ENCODE results near the gene CTNNA2.
"Not testable (repeated sequence)": the region's sequence is repeated elsewhere in the genome, so short reads cannot be mapped to it uniquely, and the experiment has no call there.

CTNNA2 gene

DNA sequence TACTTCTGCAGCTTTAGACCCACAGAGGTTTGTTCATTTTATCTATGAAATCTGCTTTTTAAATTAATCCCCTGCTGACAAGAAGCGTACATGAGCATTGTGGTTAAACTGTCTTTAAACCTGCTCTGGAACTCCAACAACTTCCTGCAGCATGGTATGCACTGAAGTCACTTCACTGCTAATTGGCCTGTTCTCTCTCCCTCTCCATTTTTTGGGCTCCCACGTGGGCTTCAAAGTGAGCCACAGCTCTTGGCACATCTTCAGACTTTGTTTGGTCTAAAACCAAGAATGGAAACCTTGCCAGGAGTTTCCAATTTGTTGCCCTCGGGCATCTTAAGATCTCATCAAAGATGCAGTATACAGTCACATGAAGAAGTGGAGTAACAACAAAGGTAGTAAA, 480.3 kb downstream of the CTNNA2 start:
- DNase-seq: peak; percentile 81
- in situ Hi-C loops (cut with MboI; ENCODE audit: low pct_unique_long_range_greater_than_20kb, low sequenced_read_pairs): no loop called here

DNA sequence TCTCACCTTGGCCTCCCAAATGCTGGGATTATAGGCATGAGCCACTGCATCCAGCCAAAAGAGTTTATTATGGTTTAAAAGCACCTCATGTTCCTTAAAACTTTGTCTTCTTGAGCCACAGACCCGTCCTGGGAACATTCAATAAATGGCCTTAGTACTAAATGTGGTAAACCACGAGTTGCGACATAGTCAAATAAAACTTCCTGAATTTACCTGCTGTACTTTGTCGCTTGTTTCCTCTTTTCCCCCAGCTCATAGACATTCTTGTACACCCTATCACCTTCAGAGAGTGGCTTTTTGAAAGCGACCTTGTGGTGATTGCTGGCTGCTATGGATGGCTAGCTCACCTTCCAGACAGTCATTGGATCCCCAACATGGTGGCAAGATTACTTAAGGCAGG, 481.3 kb downstream of the CTNNA2 start:
- peak; percentile 81 for DNase-seq
- in situ Hi-C loops (cut with MboI; ENCODE audit: low pct_unique_long_range_greater_than_20kb, low sequenced_read_pairs): no loop called here

DNA sequence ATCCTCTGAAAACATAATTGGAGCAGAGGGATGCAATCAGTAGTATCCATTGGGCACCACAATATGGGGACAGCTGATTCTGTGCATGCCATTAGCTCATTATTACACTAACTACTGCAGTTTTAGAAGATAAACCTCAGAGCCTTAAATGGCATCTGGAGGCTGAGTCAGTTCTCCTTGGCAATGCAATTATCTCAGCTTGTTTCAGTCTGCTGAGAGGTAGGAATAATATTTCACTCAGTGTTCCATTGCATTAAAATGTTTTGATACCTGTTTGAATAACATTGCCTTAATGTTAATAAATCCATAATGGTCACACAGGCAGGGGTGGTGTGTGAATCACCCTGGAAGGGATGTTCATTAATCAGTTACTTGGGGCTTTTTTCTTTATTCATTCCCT, 482.1 kb downstream of the CTNNA2 start:
- in situ Hi-C loops (cut with MboI; ENCODE audit: low pct_unique_long_range_greater_than_20kb, low sequenced_read_pairs): no loop called here
- DNase-seq: no peak

DNA sequence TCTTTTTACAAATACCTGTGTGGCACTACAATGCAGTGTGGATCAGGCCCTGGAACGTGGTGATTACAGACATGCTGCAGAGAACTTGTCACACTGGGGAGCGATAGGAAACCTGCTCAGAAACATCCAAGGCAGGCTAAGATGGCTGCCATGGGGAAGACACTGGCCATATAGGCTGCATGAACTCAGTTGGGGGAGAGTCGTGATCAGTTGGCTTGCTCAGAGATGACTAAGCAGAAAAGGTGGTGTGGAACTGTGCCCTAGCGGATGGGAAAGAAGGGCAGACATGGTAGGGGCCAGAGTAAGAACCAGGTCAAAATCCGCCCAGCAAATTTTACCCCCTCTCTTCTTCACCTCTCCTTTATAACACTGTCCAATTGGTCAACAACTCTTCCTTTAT, 483.9 kb downstream of the CTNNA2 start:
- no peak for DNase-seq
- in situ Hi-C loops (cut with MboI; ENCODE audit: low pct_unique_long_range_greater_than_20kb, low sequenced_read_pairs): no loop called here

DNA sequence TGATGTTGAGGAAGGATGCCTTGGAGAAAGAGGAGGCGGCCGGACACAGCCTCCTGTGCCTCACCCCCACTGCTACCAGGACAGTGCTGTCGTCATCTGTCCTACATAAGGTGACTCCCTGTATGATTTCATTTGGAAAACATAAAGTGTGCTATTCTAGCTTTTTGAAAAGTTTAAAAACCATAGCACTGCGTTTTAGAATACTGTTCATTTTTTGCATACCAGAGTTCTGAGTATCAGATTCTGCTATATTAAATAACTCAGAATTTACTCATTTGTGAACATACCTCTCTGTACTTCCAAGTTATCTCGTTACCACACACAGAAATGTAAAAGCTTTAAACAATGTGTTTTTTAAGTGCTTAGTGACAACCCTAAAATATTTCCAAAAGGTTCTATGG, 488.9 kb downstream of the CTNNA2 start:
- in situ Hi-C loops (cut with MboI; ENCODE audit: low pct_unique_long_range_greater_than_20kb, low sequenced_read_pairs): no loop called here

DNA sequence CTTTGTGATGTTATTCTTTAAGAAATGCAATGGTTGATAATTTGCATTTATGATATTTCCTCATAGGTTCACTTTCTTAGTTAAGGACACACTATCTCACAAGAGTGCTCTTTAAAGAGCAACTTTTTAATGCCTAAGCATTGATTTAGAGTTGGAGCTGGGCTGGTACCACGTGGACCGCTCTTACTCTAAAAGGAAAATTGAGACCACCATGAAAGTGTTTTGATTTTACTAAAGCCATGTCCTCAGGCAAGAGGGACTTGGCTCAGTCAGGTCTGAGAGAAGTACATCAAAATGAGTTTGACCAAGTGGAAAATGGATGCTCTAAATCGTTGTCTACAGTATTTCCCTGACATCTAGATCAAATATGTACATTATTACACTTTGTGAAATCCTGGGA, 489.3 kb downstream of the CTNNA2 start:
- no peak for DNase-seq
- in situ Hi-C loops (cut with MboI; ENCODE audit: low pct_unique_long_range_greater_than_20kb, low sequenced_read_pairs): no loop called here

More for the DNA sequence above, 488.9 kb downstream of the CTNNA2 start:
- no peak for DNase-seq

DNA sequence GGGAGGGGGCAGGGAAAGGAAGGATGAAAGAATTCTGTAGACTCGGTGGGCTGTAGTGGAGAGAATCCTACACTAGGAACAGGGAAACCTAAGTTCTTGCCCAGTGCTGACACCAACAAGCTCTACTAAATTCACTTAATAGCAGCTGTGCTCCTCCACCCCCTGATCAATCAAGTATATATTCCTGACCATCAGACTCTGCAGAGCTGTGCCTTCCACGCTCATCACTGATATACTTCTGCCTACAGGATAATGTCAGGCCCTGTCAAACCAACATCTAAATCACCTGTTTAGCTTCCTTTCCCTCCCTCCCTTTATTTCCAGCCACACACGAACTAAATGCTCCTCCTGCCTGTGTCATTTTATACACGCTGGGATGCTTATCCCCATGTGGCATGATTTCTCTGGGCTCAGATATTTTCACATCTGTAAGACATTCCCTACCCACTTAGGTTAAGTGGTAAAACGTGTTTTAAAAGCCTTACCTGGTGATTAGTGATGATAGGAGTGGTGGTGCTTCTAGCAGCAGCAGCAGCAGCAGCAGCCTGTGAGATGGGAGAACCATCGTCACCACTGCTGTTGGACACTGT, 489.8 kb downstream of the CTNNA2 start:
- DNase-seq: no peak
- in situ Hi-C loops (cut with MboI; ENCODE audit: low pct_unique_long_range_greater_than_20kb, low sequenced_read_pairs): no loop called here

DNA sequence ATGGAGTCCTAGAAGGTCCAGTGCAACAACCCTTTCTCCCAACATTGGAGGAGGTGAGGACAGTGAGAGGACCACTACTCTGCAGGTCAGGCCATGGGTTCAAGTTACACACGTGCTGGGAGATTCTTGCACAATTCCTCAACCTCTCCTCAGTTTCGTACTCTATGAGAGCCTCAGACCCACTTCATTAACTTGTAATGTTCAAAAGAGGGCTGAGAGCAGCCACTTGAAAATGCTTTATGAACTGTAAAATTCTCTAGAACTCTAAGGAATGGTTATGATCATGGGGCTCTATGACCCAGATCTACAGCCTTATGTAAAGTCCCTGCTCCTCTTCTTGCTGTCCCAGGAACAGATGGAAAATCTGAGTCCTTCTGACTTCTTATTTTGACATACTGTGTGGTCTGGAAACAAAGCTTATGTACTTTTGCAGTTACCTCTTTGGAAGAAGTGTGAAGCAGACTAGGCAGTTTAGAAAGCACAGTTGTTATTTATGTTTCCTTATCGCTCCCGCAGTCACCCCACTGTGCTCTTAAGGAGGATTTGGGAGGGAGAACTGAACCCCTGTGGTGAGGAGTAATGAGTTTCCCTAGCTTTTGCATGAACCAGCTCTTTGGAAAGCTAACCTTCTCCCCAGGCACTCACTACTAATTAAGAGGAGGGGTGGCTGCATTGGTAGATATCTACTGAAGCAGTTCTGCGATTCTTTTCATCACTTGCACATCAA, 495.1 kb downstream of the CTNNA2 start:
- no peak for DNase-seq
- in situ Hi-C loops (cut with MboI; ENCODE audit: low pct_unique_long_range_greater_than_20kb, low sequenced_read_pairs): no loop called here

DNA sequence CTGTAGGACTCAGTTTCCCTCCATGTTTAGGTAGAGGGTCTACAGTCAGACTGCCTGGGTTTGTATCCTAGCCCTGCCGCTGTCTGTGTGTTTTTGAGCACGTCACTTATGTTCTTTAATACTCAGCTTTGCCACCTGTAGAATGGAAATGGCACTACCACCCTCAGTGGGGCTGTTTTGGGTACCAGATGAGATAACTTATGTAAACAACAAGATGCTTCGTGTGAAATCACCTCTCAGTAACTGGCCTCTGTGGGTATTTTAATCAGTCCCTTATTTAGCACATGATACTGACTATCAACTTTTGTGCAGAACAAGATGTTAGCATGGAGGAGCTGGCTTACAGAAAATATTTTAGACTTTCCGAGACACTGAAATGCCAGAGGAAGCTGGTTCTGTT, 495.7 kb downstream of the CTNNA2 start:
- DNase-seq: no peak
- in situ Hi-C loops (cut with MboI; ENCODE audit: low pct_unique_long_range_greater_than_20kb, low sequenced_read_pairs): no loop called here

DNA sequence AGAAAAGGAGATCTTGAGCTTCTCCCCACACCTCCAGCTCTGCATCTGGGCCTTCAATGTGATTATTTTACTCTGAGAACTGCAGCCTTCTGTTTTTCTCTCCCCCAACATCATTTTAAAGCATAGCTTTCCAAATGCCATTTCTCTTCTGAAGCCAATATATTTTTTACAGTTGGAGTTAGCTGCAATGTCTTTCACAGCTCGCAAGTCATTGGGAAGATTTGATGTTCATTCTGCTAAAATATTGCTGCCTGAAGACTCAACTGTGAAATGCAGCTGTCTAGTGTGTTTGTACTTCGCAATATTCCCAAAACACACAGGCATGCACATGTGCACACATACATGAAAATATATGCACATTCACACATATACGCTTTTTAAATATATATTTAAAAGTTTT, 496.4 kb downstream of the CTNNA2 start:
- in situ Hi-C loops (cut with MboI; ENCODE audit: low pct_unique_long_range_greater_than_20kb, low sequenced_read_pairs): no loop called here
- no peak for DNase-seq

DNA sequence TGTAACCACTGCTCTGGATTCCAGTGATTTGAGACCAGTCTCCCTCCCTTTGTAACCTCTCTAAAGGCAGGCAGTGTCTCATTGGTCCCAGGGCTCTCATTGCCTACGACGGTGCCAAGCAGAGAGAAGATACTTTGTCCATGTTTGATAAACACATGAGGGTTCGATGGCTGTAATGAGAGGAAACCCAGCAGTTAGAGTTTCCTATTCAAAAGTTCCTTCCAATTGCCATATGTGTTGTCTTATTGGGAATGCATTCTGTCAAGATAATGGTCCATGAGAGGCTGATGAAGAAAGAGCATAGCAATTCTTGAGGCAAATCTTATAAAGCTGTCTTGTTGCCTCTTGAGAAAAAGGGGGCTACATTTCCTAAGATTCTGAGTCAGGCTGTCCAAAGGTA, 499.2 kb downstream of the CTNNA2 start:
- DNase-seq: no peak
- in situ Hi-C loops (cut with MboI; ENCODE audit: low pct_unique_long_range_greater_than_20kb, low sequenced_read_pairs): no loop called here

DNA sequence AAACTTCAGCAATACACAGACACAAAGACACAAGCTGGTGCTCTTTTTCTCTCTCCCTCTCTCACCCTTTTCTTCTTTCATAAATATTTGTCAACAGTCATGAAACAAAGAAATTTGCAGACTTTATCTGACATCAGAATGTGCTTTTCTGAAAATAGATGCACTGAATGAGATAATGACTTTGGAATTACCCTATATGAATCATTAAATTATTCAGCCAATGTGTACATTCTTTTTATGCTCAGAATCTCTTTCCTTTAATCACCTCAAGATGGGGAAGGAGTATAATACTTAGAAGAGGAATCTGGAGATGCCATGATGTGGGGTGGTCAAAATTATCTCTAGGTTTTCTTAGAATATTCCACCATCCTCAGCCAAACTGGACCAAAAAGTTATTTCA, 501.8 kb downstream of the CTNNA2 start:
- DNase-seq: no peak
- in situ Hi-C loops (cut with MboI; ENCODE audit: low pct_unique_long_range_greater_than_20kb, low sequenced_read_pairs): no loop called here

DNA sequence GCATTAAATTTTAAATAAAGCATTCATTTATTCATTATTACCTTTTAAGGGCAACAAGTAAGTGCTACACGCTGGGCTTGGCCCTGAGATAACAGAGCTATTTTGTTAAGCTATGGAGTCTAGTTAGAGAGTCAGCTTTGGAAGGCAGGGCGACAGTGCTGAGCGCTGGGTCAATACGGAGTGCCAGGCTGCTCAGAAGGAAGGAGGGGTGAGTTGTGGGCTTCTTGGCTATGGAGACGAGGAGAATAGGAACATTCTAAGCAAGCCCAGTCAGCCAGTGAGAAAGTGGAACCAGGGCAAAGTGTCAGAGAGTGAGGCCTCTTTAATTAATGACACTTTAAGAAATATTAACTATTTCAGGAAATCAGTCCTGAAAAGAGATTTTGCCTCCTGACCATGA, 503.3 kb downstream of the CTNNA2 start:
- DNase-seq: no peak
- in situ Hi-C loops (cut with MboI; ENCODE audit: low pct_unique_long_range_greater_than_20kb, low sequenced_read_pairs): no loop called here

DNA sequence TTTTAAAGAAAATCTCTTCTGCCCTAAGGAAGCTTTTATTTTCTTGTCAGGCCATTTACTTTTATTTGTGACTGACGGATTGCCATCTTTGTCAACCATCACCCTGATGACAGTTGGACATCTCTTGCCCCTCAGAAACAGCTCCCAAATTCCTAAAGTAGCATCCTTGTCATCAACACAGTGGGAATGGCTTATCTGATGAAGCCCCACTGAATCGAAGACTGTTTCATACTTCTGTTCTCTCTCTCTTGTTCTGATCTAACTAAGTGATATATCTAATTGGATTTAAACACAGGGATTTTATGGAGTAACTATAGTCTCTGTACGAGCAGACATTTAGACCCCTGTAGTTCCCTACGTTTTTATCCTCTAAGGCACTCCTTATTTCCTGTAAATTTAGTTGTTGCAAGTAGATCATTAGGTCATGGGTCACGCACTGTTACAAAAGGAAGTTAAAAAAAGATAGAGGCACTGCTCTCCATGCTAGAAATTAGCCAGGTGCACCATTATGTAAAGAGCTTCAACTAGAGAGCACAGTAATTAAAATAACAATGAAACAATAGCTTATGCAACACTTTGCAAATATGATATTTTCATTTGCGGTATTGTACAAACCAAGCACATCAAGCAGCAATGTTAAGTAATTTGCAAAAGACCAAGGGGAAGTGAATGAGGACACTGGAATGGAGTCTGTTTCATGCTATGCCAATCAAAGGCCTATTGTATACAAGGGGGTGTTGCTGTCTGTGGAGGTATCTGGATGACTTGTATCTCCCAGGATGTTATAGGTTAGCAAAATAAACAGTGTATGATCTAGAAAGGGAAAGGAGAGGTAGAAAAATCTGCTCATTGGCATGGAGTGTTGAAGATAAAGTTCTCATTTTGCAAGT, 507.0 kb downstream of the CTNNA2 start:
- in situ Hi-C loops (cut with MboI; ENCODE audit: low pct_unique_long_range_greater_than_20kb, low sequenced_read_pairs): no loop called here
- DNase-seq: no peak

DNA sequence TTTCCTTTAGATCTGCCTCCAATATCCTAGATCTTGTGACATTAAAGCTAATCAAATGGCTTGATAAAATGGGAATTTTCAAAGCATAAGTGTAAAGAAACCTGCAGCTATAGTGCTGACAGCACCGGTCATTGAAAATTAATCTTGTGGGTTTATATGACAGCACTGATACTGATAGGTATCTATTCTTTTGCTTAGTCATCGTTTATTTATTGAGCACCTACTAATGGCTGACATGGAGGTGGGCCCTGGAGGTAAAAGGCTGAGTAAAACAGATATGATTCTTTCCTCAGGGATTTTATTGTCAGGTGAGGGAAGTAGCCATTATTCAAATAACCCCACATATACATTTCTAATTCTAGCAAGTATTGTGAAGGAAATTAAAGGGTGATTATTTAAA, 509.2 kb downstream of the CTNNA2 start:
- DNase-seq: no peak
- in situ Hi-C loops (cut with MboI; ENCODE audit: low pct_unique_long_range_greater_than_20kb, low sequenced_read_pairs): no loop called here

DNA sequence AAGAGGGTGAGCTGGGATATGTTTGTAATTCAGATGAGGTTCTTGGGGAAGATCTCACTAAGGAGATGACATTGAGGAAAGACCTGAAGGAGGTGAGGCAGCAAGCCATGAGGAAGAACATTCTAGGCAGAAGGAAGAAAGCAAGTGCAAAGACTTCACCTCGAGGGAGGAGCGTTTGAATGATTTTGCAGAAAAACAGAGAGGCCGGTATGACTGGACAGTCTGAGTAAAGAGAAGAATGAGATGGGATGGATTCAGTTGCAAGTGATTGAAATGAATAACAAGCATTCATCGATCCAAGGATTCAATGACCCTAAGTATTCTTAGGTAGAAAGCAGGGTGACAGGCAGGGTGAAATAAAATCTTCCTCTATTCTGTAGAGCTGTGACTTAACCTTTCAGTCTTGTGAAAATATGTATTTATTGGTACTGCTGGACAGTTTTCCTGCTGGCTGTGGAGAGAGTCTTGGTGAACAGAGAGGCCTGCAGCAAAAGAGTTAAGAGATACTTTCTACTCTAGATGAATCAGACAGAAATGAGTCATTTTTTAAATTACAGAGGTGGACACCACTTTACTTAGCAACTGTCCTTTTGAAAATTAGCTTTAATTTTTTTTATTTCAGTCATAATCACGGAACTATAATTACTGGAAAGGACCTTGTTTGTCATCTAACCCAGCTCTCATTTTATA, 513.3 kb downstream of the CTNNA2 start:
- in situ Hi-C loops (cut with MboI; ENCODE audit: low pct_unique_long_range_greater_than_20kb, low sequenced_read_pairs): no loop called here
- no peak for DNase-seq

DNA sequence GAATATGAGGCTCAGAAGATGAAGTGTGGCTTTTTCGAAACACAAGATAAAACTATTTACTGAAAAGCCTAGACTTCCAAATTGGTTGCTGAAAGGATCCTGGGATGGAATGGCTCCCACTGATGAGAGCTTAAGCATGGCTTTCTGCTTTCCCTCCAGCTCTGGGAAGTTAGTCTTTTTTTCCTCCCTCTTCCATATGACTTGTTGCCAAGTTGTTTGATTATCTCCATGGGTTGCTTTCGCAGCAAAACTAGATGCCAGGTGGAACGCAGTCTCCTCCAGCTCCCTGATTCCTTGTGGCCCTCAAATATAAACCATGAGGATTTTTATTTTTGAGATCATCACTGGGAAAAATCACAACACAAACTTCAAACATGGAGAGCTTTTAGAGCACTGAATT, 515.2 kb downstream of the CTNNA2 start:
- in situ Hi-C loops (cut with MboI; ENCODE audit: low pct_unique_long_range_greater_than_20kb, low sequenced_read_pairs): no loop called here
- DNase-seq: no peak

DNA sequence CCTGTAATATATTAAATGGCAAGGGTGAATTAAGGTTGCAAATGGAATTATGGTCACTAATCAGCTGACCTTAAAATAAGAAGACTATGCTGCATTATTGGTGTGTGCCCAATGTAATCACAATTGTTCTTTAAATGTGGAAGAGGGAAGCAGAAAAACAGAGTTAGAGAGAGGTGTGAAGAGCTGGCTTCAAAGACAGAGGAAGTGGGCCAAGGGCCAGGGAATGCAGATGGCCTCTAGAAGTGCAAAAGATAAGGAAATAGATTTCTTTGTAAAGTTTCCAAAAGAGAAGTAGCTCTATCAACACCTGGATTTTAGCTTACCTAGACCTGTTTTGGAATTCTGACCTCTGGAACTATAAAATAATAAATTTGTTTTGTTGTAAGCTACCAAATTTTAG, 515.7 kb downstream of the CTNNA2 start:
- no peak for DNase-seq
- in situ Hi-C loops (cut with MboI; ENCODE audit: low pct_unique_long_range_greater_than_20kb, low sequenced_read_pairs): no loop called here

DNA sequence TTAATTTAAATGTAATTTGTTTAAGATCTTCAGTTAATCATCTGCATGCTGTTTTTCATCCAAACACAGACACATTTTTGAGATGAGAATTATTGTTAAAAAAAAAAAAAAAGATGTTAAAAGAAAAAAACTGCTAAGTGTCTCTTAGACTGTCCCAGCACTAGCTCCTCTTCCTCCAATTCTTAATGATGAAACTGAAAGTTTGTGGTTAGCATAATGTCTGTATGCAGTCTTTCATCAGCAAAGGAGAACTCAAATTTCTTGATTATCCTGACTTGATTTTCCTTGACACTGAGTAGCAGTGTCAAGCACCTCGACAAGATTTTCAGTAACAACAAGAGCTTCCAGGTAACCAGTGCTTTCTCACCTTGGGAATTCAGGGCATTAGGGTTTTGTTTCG, 517.3 kb downstream of the CTNNA2 start:
- in situ Hi-C loops (cut with MboI; ENCODE audit: low pct_unique_long_range_greater_than_20kb, low sequenced_read_pairs): no loop called here
- no peak for DNase-seq

DNA sequence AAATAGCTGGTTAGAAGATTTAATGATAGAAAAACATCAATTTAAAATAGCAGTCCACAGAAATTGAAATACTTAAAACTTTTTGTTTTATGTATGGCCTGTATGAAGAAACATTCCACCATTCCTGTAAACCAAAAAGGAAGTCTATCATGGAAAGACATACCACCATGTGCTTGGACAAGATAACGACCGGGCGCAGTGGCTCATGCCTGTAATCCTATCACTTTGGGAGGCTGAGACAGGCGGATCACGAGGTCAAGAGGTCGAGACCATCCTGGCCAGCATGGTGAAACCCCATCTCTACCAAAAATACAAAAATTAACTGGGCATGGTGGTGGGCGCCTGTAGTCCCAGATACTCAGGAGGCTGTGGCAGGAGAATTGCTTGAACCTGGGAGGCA, 519.8 kb downstream of the CTNNA2 start:
- not testable (repeated sequence) for DNase-seq

More for the DNA sequence above, 519.8 kb downstream of the CTNNA2 start:
- in situ Hi-C loops (cut with MboI; ENCODE audit: low pct_unique_long_range_greater_than_20kb, low sequenced_read_pairs): not testable (repeated sequence)
